GM12801 (cell line): ENCODE data around the gene RSAD1.

Experiments used
- CTCF ChIP-seq: IDR thresholded peaks from one replicate; pipeline ENCODE4 v1.5.1; 2011; ENCODE audit warnings: control low read depth; ENCODE audit not compliant: insufficient read length; ENCODE audit errors: extremely low read depth

RSAD1 gene

GRCh38 chr17:50495217-50495823 lies 16.7 kb downstream of the RSAD1 start:
- no peak for TF ChIP-seq CTCF

- TF ChIP-seq CTCF = no peak
Measured at GRCh38 chr17:50495918-50496317, 17.3 kb downstream of the RSAD1 start.

GRCh38 chr17:50498021-50498874 lies 19.6 kb downstream of the RSAD1 start:
- TF ChIP-seq CTCF = no peak

- no peak for TF ChIP-seq CTCF
Measured at GRCh38 chr17:50499270-50499669, 20.6 kb downstream of the RSAD1 start.

GRCh38 chr17:50499721-50500120 lies 21.1 kb downstream of the RSAD1 start:
- no peak for TF ChIP-seq CTCF

GRCh38 chr17:50501054-50501453 lies 22.4 kb downstream of the RSAD1 start:
- TF ChIP-seq CTCF = no peak

GRCh38 chr17:50502301-50502990 lies 23.8 kb downstream of the RSAD1 start:
- no peak for TF ChIP-seq CTCF
